ENCODE results near the gene CHD9.

CHD9 gene

DNA sequence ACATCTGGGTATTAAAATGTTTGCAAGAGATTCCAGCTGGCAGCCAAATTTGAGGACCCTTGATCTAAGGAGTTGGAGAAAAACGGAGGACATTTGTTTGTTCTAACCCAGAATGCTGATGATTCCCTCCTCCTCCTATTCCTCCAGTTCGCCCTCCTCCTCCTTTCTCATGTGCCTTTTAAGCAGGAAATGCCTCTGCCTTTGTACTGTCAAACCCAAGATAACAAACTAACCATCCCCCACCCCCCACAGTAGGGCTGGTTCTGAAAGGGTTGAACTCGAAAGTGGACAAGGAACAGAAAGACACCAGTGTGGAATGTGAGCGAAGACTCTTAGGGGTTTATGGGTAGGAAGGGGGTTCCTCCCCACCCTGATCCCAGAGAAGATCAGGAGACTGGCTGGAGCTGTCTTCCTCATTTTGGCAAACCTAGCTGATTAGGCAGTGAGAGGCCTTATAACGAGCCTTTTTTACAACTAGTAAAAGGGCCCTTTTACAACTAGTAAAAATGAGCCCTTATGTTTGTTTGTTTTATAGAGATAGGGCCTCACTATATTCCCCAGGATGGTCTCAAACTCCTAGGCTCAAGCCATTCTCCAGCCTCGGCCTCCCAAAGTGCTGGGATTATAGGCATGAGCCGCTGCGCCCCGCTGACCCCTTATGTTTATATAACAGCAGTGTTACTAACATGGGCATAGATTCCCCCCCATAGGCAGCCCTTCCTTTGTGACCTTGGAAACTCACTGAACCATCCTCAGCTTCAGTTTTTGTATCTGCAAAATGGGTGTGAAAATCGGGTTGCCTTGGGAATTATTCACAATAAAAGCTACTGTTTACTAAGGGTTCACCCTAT is 975 bp downstream of the CHD9 start:
- H3K4me3 ChIP-seq (ENCODE audit: low read depth, low read length): peak overlapping the region; percentile 80
- POLR2A ChIA-PET: interaction anchor here (1.2 to 3.2 kb wide), 4 partner anchors 25 to 74 kb away, joined by 5 to 13 read pairs (median 10); no protein-coding TSS in a partner anchor
- TF ChIP-seq, protein P1, sequence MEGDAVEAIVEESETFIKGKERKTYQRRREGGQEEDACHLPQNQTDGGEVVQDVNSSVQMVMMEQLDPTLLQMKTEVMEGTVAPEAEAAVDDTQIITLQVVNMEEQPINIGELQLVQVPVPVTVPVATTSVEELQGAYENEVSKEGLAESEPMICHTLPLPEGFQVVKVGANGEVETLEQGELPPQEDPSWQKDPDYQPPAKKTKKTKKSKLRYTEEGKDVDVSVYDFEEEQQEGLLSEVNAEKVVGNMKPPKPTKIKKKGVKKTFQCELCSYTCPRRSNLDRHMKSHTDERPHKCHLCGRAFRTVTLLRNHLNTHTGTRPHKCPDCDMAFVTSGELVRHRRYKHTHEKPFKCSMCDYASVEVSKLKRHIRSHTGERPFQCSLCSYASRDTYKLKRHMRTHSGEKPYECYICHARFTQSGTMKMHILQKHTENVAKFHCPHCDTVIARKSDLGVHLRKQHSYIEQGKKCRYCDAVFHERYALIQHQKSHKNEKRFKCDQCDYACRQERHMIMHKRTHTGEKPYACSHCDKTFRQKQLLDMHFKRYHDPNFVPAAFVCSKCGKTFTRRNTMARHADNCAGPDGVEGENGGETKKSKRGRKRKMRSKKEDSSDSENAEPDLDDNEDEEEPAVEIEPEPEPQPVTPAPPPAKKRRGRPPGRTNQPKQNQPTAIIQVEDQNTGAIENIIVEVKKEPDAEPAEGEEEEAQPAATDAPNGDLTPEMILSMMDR (IDR thresholded peaks at IDR 0.05; ENCODE audit: insufficient read depth, low read length, missing control alignments): no peak
- no peak for DNase-seq (ENCODE audit: low read depth, low spot score)
- CTCF ChIA-PET: interaction anchor here (0.6 to 5.6 kb wide), 40 partner anchors 9 to 235 kb away, joined by 3 to 69 read pairs (median 5); no protein-coding TSS in a partner anchor

DNA sequence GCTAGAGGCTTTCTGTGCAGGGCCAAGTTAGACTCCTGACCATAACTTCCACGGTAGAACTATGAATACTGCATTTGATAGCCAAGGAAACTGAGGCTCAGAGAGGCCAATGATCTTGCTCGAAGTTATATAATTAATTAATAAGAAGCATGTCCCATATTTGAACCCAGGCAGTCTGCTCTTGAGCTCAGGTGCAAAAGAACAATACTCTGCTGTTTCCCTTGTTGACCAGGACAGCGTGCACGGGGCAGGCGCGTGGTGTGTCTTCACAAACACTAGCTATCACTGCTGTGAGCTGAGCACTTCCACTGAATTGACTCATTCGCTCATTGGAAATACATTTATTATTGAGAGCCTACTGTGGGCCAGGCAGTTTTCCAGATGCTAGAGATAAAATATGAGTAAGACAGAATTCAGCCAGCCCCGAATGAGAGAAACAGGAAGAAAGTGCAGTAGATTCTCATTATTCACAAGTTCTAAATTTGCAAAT is 1.6 kb downstream of the CHD9 start:
- POLR2A ChIA-PET: interaction anchor here (1.9 to 3.2 kb wide), 2 partner anchors 35 to 73 kb away, joined by 12 to 13 read pairs; no protein-coding TSS in a partner anchor
- DNase-seq (ENCODE audit: low read depth, low spot score): no peak
- CTCF ChIA-PET: interaction anchor here (0.6 to 5.6 kb wide), 17 partner anchors 8 to 225 kb away, joined by 3 to 69 read pairs (median 6); no protein-coding TSS in a partner anchor
- H3K4me3 ChIP-seq (ENCODE audit: low read depth, low read length): no peak overlapping the region
- TF ChIP-seq, protein P1 (IDR thresholded peaks at IDR 0.05; ENCODE audit: insufficient read depth, low read length, missing control alignments): no peak

DNA sequence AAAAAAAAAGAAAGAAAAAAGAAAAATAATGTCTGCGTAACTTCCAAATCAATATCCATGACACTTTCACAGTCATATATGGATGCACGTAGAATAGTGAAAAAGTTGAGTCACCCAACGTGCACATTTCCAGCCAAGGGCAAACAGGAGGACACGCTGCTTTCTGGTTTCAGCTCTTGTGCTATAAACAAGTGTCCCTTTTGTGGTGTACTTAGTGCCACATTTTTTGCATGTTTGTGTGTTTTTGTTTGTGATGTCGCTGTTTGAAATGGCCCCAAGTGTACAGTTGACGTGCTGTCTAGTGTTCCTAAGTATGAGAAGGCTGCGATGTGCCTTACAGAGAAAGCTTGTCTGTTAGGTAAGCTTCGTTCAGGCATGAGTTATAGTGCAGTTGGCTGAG is 2.9 kb downstream of the CHD9 start:
- CTCF ChIA-PET: interaction anchor here (0.9 to 5.6 kb wide), 6 partner anchors 7 to 167 kb away, joined by 3 to 69 read pairs (median 16); no protein-coding TSS in a partner anchor
- DNase-seq (ENCODE audit: low read depth, low spot score): no peak
- no peak overlapping the region for H3K4me3 ChIP-seq (ENCODE audit: low read depth, low read length)
- TF ChIP-seq, protein P1 (IDR thresholded peaks at IDR 0.05; ENCODE audit: insufficient read depth, low read length, missing control alignments): no peak
- POLR2A ChIA-PET: no interaction called here

DNA sequence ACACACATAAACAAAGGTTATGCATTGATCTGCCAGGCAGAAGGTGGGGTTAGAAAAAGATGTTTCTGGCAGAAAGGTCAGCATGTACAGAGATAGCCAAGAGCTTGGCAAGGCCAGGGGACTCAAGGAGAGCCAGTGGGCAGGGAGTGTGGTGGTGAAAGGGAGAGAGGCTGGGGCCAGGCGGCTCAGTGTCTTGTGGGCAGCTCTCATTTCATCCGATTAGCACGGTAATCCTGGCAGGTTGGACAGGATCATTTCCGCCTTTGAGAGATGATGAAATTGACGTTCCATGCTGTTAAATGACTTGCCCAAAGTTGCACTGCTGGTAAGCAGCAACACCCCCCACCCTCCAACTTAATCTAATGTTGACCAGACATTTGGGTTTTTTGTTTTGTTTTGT is 3.6 kb downstream of the CHD9 start:
- TF ChIP-seq, protein P1 (IDR thresholded peaks at IDR 0.05; ENCODE audit: insufficient read depth, low read length, missing control alignments): no peak
- CTCF ChIA-PET: interaction anchor here (0.9 to 5.6 kb wide), 6 partner anchors 6 to 166 kb away, joined by 3 to 69 read pairs (median 16); no protein-coding TSS in a partner anchor
- POLR2A ChIA-PET: no interaction called here

DNA sequence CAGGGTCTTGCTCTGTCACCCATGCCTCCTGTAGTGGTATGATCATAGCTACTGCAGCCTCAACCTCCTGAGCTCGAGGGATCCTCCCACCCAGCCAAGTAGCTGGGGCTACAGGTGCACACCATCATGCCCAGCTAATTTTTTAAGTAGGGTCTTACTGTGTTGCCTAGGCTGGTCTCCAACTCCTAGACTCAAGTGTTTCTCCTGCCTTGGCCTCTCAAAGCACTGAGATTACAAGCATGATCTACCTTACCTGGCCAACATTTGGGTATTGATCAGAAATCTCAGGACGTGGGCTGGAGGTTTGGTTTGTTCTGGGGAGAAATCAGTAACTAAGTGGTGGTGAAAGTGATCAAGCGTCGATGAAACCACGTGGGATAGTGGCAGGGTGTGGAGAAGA is 4.1 kb downstream of the CHD9 start:
- no peak overlapping the region for H3K4me3 ChIP-seq (ENCODE audit: low read depth, low read length)
- ChIA-PET POLR2A (no interaction called here), CTCF (interaction anchor here (5.3 to 5.6 kb wide), 2 partner anchors 101 to 150 kb away, joined by 63 to 69 read pairs; no protein-coding TSS in a partner anchor)
- TF ChIP-seq, protein P1 (IDR thresholded peaks at IDR 0.05; ENCODE audit: insufficient read depth, low read length, missing control alignments): no peak
- DNase-seq (ENCODE audit: low read depth, low spot score): no peak

More for the DNA sequence above, 3.6 kb downstream of the CHD9 start:
- no peak for DNase-seq (ENCODE audit: low read depth, low spot score)
- H3K4me3 ChIP-seq (ENCODE audit: low read depth, low read length): no peak overlapping the region

DNA sequence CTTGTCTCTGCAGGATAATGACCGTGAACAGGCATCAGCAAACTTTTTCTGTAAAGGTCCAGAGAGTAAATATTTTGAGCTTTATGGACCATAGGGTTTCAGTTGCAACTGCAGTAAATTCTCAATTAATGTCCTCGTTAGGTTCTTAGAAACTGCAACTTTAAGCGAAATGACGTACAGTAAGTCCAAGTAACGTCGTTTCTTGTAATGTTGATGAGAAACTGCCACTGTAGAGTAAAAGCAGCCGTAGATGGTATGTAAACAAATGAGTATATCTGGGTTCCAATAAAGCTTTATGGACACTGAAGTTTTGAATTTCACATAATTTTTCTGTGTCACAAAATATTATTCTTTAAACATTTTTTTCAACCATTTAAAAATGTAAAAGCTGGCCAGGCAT is 4.9 kb downstream of the CHD9 start:
- DNase-seq (ENCODE audit: low read depth, low spot score): no peak
- TF ChIP-seq, protein P1 (IDR thresholded peaks at IDR 0.05; ENCODE audit: insufficient read depth, low read length, missing control alignments): no peak
- ChIA-PET CTCF (no interaction called here), POLR2A (no interaction called here)
- H3K4me3 ChIP-seq (ENCODE audit: low read depth, low read length): no peak overlapping the region
